Iris pigment epithelial cell (primary cell): Measurements from ENCODE around the gene HDAC6.
"Not testable (repeated sequence)": the region's sequence is repeated elsewhere in the genome, so short reads cannot be mapped to it uniquely, and the experiment has no call there.

Source experiments
- DNase-seq: peaks from one replicate; pipeline ENCODE4 v3.0.0-alpha.2; 2011; ENCODE audit warnings: low read depth

HDAC6 gene

DNA sequence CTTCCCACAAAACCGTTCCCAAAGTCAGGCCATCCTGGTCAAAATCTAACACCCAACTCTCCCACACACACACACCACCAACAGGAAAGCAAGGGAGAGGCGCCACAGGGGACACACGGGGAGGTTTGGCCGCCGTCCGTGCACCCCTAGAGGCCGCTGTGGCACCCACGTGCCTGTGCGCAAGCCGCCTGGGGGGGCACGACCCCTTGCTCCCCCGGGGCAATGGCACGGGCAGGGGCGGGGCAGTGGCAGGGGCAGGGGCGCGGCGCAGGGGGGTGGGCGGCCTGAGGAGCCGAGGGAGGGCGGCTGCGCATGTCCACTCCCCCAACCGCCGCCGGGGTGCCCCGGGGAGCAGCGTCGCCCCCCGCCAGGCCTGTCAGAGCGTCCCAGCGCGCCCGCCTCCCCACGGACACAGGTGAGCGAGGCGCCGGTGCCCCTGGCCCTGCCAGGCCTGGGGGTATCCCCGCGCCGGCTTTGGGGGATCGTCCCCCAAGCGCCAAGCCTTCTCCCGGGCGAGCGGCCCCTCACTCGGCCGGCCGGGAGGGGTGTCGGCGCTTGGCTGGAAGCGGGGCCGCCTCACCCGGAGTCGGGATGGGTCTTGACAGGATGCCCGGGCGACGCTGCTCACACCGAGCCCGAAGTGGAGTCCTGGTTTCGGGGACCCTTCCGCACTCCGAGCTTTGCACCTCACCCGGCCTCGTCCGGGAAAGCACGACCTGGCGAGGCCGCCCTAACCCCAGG is 24.4 kb downstream of the HDAC6 start, which contains the start of gene ERAS:
Gene ERAS (plus strand): TSS at position 379 of the 741 bp plus-strand sequence. CDS start 2,611 bp downstream, outside the sequence.
- no peak for DNase-seq

- no peak for DNase-seq
Measured at GRCh38 chrX:48826876-48827653, 25.2 kb downstream of the HDAC6 start.

DNA sequence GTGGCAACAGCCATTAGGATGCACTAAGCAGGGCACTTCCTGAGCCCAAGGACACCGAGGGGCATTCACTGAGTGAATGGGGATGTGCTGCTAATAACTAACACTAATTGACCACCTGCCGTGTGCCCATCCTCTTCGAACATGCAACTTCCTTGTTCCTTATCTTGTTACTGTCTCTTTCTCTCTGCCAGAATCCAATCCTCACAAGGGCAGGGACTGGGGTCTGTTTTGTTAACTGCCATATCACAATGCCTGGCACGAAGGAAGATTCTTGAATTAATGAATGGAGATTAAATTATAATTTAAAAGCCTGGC is 25.7 kb downstream of the HDAC6 start:
- no peak for DNase-seq

DNA sequence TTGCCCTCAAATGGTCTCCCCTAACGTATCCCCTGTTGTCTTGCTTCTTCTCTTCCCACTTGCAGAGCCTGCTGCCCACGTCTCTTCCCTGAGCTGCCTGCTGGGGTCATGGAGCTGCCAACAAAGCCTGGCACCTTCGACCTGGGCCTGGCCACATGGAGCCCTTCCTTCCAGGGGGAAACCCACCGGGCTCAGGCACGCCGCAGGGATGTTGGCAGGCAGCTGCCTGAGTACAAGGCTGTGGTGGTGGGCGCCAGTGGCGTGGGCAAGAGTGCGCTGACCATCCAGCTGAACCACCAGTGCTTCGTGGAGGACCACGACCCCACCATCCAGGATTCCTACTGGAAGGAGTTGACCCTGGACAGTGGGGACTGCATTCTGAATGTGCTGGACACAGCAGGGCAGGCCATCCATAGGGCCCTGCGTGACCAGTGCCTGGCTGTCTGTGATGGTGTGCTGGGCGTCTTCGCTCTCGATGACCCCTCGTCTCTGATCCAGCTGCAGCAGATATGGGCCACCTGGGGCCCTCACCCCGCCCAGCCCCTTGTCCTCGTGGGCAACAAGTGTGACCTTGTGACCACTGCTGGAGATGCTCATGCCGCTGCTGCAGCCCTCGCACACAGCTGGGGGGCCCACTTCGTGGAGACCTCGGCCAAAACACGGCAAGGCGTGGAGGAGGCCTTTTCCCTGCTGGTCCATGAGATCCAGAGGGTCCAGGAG is 27.3 kb downstream of the HDAC6 start:
- no peak for DNase-seq

- DNase-seq = no peak
Measured at GRCh38 chrX:48831136-48831908, 29.5 kb downstream of the HDAC6 start.

DNA sequence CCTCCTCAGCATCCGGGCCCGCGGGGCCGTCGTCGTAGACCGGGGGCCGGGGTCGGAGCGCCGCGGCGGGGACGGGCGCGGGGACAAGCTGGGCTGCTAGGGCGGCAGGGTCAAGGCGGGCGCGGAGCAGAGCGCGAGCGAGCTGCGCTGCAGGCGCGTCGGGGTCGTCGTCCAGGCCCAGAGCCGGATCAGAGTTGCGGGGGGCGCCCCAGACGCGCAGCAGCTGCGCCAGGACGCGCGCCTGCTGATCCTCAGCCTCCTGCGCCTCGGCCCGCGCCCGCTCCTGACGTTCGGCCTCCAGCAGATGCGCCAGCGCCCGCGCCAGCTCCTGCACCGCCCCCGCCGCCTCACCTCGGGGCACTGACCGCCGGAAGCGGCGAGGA is 30.0 kb downstream of the HDAC6 start:
- no peak for DNase-seq

DNA sequence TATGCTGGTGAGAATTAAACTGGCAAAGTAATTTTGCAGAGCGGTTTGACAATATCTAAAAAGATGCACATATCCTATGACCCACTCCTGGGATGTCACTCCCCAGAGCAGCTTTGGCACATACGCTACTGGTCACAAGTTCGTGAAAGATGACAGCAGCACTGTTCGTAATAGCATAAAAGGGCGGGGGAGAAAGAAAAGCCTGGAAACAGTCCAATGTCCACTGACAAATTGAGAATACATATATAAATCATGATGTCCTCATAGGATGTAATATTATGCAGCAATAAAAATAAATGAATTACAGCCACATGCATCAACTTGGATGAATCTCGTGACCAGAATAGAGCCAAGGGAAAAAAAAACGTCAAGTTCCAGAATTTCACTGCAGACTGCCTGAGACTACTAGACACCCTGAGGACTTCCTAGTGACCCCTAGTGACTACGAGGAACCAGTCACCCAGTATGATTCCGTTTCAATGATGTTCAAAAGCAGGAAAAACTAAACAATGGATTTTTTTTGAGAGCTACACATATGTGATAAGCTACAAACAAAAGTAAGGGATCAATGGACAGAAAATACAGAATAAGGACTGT is 31.8 kb downstream of the HDAC6 start:
- no peak for DNase-seq

GRCh38 chrX:48834383-48834709 is 32.5 kb downstream of the HDAC6 start:
- no peak for DNase-seq

DNA sequence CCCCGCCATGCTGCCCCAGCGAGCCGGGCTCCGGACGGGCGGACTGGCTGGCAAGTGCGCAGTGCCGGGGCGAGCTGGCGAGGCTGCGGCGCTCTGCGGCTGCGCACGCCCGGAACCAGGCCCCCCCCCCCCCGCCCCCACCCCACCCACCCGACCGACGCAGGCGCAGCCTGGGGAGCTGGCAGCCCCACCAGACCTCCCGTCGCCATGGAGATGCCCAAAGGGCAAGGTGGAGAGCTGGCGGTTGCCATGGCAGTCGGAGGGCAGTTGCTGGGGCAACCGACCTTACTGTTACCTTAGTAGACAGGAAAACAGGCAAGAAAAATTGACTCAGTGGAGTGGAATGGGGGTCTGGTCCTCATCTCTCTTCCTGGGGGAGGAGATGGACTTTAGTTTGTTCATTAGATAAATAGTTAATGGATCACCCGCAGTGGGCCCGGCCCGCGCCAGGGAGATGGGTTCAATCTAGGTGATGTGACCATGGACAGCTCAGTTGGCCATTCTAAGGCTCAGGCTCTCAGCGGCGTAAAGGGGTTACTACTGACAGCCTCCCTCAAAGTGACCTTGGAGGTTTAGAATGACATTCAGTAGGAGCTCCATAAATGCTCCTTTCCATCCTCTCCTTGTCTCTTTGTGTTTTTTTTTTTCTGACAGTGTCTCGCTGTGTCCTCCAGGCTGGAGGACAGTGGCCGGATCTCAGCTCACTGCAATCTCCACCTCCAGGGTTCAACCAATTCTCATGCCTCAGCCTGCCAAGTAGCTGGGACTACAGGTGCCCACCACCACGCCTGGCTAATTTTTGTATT is 33.9 kb downstream of the HDAC6 start, which contains the start of gene PCSK1N:
Gene PCSK1N (minus strand): TSS at position 87 of the 806 bp plus-strand sequence. CDS start 78 bp downstream, at position 9.
- no peak for DNase-seq

- DNase-seq = no peak
Measured at GRCh38 chrX:48839686-48840085, 37.8 kb downstream of the HDAC6 start.

DNA sequence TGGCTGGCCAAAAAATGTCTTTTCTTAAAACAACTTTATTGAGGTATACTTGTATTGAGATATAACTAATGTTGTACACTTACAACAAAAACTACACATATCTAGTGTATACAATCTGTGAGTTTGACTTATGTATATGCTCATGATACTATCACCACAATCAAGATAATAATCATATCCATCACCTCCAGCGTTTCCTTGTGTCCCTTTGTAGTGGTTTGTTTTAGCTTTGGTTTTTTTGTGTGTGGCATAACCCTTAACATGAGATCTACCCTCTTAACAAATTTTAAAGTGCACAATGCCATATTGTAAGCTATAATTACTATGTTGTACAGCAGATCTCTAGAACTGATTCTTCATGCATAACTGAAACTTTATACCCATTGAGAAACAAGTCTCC is 47.0 kb downstream of the HDAC6 start:
- no peak for DNase-seq

DNA sequence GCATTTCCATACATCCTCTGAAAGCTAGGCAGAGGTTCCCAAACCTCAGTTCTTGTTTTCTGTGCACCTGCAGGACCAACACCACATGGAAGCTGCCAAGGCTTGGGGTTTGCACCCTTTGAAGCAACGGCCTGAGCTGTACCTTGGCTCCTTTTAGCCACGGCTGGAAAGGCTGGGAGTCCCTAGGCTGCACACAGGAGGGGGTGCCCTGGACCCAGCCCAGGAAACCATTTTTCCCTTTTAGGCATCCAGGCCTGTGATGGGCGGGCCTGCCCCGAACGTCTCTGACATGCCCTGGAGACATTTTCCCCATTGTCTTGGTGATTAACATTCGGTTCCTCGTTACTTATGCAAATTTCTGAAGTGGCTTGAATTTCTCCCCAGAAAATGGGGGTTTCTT is 51.0 kb downstream of the HDAC6 start:
- no peak for DNase-seq

DNA sequence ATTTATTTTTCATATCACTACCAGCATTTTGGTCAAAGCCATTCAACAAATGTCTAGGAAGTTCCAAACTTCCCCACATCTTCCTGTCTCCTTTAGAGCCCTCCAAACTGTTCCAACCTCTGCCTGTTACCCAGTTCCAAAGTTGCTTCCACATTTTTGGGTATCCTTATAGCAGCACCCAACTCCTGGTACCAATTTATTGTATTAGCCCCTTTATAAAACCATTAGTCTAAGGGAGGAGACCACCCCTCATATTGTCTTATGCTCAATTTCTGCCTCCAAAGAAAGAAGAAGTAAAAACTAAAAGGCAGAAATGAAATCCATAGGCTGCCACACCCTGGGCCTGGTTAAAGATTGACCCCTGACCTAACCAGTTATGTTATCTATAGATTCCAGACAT is 51.6 kb downstream of the HDAC6 start:
- not testable (repeated sequence) for DNase-seq

DNA sequence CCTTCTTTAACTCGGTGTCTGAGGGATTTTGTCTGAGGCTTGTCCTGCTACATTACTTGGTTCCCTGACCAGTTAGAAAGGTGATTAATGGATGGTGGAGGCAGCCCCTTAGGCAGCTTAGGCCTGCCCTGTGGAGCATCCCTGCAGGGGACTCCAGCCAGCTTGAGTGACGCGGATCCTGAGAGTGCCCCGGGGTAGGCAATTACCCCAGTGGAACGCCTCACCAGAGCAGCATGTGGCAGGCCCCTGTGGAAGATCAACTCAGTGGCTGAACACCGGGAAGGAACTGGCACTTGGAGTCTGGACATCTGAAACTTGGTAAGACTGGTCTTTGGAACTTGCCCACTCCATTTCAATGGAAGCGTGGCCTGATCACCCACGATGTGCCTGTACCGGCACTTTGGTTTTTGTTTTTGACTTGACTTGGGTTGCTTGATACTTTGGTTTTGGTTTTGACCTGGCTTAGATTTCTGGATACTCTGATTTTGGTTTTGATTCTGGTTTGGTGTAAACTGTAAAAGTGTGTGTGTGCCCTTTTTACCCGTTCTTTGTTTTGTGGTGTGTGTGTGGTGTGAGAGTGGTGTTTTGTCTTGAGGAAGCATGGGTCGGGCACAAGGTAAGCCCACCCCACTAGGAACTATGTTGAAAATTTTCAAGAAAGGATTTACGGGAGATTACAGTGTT is 52.4 kb downstream of the HDAC6 start:
- not testable (repeated sequence) for DNase-seq

GRCh38 chrX:48854898-48855297 is 53.0 kb downstream of the HDAC6 start:
- peak; percentile 15 for DNase-seq

GRCh38 chrX:48864210-48864609 is 62.3 kb downstream of the HDAC6 start:
- DNase-seq = peak; percentile 86

GRCh38 chrX:48872017-48872416 is 70.2 kb downstream of the HDAC6 start:
- DNase-seq = not testable (repeated sequence)
